Omental fat pad (tissue), 4 donors: ENCODE results near the gene FBN1. TPM values are rescaled to one million over a fixed set of nuclear protein-coding genes. Genes with fewer than 3 reads are reported as not detected.

Experiments used
- ATAC-seq: fragments of 150-250 bp; one replicate; pipeline ENCODE4 v1.9.1; 2016; ENCODE audit warnings: mild to moderate bottlenecking, moderate library complexity; ENCODE audit not compliant: low FRiP score
- DNase-seq: peaks from one replicate; pipeline ENCODE4 v3.0.0-alpha.2; 2019; ENCODE audit warnings: low spot score
- total RNA-seq, 4 donors: library from RNA; depleted of rRNA; stranded (reverse); fragments of >200 nt; gene quantifications; one replicate each; pipeline ENCODE4 v1.1.0, GENCODE V29; 2016
- TF ChIP-seq, protein P1 (sequence below), 3 donors: fragments of 450-650 bp; IDR thresholded peaks; one replicate each; pipeline ENCODE4 v1.5.1; 2016 to 2017; ENCODE audit warnings: antibody characterized with exemption in 3 of 3, mild to moderate bottlenecking in 3 of 3, moderate library complexity in 2 of 3

The FBN1 gene
- total RNA-seq, 4 donors from 2014 or later: 91.5 to 413 (median 137) TPM

DNA sequence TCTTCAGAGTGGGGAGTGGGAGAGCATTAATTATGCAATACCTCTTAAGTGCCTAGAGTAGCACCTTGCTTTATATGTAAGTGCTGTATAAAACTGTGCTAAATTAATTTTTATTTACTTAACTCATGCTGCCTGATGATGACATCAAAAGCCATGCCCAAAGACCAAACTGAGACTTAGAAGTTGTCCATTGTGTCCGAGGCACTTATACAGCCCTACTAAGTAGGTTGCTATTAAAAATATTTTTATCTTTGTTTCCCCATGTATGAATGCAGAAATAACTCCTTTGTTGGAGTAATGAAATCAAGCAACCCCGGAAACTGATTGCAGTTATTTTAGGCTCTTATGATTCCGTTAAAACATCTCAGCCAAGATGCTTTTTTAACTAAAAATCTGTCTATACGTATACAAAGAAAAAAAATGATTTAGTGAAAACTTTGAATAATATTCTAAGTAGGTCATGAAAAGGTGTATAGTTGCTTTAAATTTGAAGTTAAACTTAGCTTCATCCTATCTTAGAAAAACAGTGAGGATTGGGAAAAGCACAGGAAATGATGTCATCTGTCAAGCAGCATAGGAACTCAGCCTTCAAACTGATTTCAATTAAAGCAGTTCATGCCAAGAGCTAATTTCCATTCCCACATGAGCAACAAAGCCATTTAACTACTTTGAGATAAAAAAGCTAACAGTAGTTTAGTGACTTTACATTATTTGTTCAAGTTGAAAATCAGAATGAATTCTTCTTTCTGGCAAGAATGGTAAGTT lies 43.0 kb downstream of the FBN1 start:
- ATAC-seq: no peak
- DNase-seq: no peak
- TF ChIP-seq, protein P1, sequence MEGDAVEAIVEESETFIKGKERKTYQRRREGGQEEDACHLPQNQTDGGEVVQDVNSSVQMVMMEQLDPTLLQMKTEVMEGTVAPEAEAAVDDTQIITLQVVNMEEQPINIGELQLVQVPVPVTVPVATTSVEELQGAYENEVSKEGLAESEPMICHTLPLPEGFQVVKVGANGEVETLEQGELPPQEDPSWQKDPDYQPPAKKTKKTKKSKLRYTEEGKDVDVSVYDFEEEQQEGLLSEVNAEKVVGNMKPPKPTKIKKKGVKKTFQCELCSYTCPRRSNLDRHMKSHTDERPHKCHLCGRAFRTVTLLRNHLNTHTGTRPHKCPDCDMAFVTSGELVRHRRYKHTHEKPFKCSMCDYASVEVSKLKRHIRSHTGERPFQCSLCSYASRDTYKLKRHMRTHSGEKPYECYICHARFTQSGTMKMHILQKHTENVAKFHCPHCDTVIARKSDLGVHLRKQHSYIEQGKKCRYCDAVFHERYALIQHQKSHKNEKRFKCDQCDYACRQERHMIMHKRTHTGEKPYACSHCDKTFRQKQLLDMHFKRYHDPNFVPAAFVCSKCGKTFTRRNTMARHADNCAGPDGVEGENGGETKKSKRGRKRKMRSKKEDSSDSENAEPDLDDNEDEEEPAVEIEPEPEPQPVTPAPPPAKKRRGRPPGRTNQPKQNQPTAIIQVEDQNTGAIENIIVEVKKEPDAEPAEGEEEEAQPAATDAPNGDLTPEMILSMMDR (IDR thresholded peaks at IDR 0.05): no peak

DNA sequence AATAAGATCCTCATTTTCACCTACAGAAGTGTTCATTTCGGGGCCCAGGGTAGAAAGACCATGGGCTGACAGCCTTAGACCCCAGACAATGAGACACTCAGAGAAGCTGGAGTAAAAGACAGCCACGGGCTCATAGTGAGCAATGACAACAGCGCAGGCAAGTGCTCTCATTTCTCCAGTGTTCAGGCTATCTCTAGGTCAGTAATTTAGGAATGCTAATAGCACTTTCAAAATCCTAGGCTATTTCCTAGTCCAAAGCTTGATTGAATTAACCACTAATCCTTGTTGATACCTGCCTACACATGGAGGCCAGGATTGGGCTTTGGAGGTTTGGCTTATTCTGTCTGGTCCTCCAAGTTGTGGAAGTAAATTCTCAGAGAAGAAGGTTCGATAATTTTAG lies 44.4 kb downstream of the FBN1 start:
- no peak for ATAC-seq
- DNase-seq: no peak
- TF ChIP-seq, protein P1 (IDR thresholded peaks at IDR 0.05): no peak

DNA sequence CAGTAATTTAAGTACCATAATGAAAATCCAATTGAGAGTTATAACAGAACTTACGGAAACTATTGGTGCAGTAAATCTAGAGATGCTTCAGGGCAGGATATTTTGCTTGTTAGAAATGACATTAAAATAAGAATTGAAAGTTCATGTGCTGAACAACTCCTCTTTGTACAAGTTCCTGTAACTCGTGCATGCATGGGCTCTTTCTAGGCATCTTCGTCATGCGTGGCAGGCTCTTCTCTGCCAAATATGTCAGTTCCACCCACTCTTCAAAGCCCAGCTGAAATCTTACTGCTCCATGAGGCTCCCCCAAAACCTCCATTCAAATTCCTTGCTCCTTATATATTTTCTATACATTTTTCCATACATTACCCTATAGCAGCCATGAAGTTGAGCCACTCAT lies 48.7 kb downstream of the FBN1 start:
- no peak for DNase-seq
- TF ChIP-seq, protein P1 (IDR thresholded peaks at IDR 0.05): no peak
- ATAC-seq: no peak

DNA sequence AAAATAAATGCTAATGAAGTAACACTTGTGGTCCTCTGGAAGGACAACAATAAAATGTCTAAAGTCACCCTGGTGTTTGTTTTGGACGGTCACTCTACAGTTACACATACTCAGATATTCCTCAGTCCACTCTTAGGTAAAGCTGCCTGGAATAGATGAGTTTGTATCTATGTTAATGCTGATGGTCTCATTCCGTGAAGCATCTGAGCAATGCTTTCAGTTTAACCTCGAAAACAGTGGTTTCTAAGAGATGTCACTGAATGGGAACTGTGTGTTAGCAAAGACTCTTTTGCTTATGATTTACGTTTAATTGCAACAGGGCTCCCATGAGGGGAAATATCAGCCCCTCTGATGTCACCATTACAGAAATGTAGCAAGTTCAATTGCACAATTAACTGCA lies 49.1 kb downstream of the FBN1 start:
- ATAC-seq: no peak
- DNase-seq: no peak
- TF ChIP-seq, protein P1 (IDR thresholded peaks at IDR 0.05): no peak

DNA sequence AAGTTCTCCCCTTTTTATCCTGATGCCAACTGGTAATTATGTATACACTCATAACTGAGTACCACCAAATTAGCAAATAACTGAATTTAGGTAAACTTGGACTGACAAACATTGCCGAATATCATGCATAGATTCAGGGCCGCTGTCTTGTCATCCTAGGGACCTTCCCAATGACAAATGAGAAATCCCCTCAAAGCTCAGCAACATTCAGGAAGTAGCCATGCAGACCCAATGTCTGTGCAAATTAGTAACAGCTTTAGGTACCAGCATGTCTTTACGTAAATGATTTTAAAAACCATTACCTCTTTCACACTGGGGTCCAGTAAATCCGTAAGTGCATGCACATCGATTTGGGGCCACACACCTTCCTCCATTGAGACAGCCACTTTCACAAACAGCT lies 49.5 kb downstream of the FBN1 start:
- ATAC-seq: no peak
- DNase-seq: no peak
- TF ChIP-seq, protein P1 (IDR thresholded peaks at IDR 0.05): no peak

DNA sequence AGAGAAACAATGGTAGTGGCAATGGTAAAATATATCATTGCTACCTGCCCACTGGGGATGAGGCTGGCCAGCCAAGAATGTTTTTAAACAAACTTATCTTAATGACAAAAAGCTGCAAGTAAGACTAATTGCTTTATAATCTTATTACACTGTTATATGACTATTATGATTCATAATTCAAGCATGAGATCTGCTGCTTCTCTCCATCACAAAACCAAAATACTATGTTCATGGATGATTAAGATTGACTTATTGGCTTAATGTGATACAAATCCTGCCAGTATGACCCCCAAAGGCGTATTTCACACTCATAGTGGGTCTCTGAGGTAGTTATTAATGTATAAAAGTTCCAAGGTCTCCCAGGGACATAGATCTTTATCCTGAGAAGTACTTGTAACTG lies 52.6 kb downstream of the FBN1 start:
- no peak for DNase-seq
- TF ChIP-seq, protein P1 (IDR thresholded peaks at IDR 0.05): no peak
- ATAC-seq: no peak

DNA sequence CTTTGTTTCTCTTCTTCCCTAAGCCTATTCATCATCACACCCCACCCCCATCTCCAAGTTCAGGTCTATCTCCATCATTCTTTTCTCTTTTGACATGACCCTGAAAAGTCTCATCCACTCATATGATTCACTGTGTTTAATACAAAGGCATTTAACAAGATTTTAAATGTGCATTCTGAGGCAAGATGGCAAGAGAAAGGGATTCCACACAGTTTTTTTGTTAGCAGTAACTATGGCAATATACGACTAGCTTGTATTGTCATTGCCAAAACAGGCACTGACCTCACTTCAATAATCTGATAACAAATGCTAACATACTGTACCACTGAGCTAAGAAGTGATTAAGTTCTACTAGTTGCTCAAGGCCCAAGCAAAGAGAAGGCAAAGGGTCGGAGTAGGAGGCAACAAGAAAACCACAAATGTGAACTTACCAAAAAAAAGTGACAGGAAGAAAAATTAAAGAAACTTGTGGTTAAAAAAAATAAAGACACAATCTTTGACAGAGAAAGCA lies 53.2 kb downstream of the FBN1 start:
- TF ChIP-seq, protein P1 (IDR thresholded peaks at IDR 0.05): no peak
- DNase-seq: no peak
- ATAC-seq: no peak
